ENCODE data around the gene FUT8.

DNA sequence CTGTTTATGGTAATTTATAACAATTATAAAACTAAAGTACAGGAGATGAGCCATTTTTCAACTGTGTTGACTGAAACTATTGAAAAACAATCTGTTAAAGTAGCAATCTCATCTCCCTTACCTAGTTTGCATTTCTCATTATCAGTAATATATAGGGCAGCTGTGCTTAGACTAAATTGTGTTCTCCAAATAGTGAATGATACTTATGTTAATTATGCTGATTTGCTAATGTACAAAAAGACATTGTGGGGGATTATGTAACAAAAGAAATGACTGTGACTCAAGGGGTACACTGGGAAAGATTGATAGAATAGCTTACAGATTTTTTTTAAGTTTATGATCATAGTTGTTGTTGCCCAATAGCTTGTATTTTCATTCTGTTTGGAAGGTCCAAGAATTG is 207.7 kb downstream of the FUT8 start:
- TF ChIP-seq, protein P1, sequence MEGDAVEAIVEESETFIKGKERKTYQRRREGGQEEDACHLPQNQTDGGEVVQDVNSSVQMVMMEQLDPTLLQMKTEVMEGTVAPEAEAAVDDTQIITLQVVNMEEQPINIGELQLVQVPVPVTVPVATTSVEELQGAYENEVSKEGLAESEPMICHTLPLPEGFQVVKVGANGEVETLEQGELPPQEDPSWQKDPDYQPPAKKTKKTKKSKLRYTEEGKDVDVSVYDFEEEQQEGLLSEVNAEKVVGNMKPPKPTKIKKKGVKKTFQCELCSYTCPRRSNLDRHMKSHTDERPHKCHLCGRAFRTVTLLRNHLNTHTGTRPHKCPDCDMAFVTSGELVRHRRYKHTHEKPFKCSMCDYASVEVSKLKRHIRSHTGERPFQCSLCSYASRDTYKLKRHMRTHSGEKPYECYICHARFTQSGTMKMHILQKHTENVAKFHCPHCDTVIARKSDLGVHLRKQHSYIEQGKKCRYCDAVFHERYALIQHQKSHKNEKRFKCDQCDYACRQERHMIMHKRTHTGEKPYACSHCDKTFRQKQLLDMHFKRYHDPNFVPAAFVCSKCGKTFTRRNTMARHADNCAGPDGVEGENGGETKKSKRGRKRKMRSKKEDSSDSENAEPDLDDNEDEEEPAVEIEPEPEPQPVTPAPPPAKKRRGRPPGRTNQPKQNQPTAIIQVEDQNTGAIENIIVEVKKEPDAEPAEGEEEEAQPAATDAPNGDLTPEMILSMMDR (IDR thresholded peaks at IDR 0.05) = no peak
- no peak for TF ChIP-seq POLR2A (IDR thresholded peaks at IDR 0.05)

Data from thyroid gland (tissue), 4 donors.